ENCODE results near the gene MAPKBP1.
A peak's percentile ranks its signal among the peaks of the same experiment; 100 is the strongest.
"Not testable (repeated sequence)": the region's sequence is repeated elsewhere in the genome, so short reads cannot be mapped to it uniquely, and the experiment has no call there.

Gene MAPKBP1

GRCh38 chr15:41825572-41826535 is 51.6 kb downstream of the MAPKBP1 start:
- DNase-seq: no peak

DNA sequence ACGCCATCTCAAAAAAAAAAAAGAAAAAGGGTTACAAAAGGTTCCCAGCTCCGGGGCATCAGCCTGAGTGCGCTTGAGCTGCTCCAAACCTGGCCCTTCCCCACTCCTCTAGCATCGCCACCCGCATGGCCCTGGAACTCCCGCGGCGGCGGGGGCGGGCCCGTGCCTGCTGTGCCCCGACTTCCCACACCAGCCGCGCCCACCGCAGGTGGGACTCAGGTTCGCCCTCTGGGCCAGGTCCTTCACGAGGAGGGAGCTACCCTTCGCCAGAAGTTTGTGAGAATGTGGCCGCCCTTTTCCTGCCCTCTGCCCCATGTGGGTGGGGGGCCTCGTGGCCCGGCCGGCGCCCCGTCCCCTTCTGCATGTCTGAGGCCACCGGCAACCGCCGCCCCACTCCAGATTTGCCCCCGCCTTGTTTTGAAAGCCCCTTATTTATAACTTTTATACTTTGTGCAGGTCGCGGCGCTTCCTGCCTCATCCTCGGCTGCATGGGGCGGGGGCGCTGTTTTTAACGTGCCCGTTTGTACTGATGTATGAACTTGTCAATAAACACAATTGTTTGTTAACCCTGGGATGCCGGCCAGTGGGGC is 53.1 kb downstream of the MAPKBP1 start:
- no peak for DNase-seq

DNA sequence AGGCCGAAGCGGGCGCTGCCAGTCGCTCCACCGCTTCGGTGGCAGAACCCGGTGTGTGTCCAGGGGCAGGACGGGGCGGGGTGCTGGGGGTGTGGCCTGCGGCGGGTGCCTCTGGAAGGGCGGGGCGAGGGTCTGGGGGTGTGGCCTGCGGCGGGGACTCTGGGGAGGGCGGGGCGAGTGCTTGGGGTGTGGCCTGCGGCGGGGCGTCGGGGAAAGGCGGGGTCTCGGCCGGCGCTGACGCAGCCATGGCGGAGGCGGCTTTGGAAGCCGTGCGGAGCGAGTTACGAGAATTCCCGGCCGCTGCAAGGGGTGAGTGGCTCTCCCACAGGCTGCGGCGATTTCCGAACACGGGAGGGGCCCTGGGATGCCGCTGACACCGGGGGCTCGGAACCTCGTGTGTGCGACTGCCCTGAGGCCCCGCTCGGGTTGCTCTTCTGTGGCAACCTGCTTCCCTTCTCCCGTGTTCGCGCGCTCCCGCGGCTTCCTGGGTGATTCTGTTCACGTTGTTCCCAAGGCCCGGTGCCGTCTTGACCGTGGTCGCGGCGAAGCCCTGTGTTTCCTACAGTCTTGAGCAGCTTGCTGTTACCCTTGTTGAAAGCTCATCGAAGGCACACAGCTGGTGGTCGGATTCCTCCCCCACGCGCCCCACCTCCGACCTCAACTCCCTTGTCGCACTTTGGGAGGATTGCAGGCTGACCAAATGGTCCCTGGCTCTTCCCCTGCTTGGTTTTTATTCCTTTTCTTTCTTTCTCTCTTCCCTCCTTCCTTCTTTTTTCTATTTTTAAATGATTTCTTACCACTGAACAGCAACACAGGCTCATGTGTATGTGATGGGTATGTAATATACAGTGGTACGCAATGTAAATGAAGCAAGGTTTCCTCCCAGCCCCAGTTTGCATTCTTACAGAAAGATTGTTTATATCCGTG is 53.9 kb downstream of the MAPKBP1 start, which contains the start of gene JMJD7:
Gene JMJD7, plus strand, starts transcription at position 213 of the 927 bp plus-strand sequence. Its CDS starts 33 bp downstream, at position 246.
- peak; percentile 81 for DNase-seq

- no peak for DNase-seq
These were observed 54.5 kb downstream of the MAPKBP1 start for GRCh38 chr15:41828807-41829141.

- no peak for DNase-seq
These were observed 55.8 kb downstream of the MAPKBP1 start for GRCh38 chr15:41829959-41830646.

DNA sequence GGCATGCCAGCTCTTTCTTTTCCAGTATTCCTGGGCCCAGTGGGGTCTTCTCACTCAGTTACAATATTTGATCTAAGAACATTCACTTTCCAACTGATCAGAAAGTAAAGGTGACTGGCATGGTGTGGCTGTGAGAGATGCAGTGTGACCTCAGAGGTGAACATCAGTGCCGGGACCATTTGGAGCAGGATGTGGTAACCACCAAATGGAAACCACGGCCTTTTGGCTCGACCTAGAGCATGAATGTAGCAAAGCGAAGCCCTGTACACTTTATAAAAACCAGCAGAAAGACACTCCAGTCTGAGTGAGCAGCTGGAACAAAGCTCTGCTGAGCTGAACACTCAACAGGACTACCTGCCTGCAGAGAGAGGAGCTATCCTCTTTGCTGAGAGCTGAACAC is 57.0 kb downstream of the MAPKBP1 start:
- DNase-seq: not testable (repeated sequence)

DNA sequence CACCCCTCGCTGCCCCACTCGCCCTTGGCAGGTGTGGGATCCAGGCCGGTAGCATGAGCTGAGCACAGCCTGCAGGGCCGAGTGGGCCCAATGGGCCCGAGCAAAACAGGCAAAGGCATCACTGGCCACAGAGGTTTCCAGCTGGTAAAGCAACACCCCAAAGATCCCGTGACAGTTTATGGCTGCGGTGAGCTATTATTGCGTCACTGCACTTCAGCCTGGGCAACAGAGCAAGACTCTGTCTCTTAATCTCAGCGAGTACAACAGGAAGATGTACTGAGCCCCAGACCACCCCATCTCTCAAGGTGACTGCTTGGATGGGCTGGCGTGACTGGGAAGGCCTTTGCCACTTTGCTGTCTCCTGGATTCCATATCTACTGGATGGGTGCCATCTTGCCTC is 57.9 kb downstream of the MAPKBP1 start:
- DNase-seq: no peak

- no peak for DNase-seq
These were observed 58.6 kb downstream of the MAPKBP1 start for GRCh38 chr15:41832875-41833274.

GRCh38 chr15:41834096-41834495 is 59.8 kb downstream of the MAPKBP1 start:
- DNase-seq: no peak

DNA sequence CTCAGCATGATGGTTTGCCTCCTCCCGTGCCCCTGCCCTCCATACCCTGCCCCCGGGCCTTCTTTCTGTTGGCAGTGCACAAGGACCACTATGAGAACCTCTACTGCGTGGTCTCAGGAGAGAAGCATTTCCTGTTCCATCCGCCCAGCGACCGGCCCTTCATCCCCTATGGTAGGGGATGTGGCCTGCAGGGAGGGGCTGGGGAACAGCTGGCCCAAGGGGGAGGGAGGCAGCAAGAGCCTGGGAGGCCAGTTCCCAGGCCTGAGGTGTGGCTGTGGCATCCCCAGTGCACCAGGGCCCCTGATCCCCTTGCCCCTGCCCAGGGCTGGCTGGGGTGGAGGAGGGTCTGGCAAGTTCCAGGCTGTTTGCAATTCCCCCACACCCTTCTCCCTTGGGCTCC is 61.8 kb downstream of the MAPKBP1 start:
- DNase-seq: peak; percentile 26

DNA sequence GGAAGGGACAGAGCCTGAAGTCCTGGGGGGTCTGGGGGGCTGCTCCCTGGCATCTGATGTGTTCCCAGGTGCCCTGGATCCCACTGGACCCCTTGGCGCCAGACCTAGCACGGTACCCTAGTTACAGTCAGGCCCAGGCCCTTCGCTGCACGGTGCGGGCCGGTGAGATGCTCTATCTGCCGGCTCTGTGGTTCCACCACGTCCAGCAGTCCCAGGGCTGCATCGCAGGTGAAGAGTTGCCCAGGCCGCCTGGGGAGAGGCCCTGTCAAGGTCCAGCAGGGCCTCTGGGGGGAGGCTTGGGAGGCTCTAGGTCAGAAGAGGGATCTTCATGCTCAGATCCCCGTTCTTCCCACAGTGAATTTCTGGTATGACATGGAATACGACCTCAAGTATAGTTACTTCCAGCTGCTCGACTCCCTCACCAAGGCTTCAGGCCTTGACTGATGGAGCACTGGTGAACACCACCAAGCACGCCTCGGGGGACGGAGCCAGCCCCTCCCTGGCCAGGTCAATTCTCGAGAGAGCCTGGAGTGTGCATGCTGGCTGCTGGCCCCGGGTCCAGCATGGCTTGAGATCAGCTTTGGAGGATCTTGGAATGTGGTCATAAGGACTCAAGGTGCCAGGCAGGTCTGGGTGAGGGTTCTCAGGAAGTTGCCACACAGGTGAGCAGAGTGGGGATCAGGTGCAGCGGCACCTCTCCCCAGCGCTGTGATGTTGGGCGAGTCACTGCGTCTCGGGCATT is 62.6 kb downstream of the MAPKBP1 start:
- no peak for DNase-seq

GRCh38 chr15:41838400-41838897 is 64.2 kb downstream of the MAPKBP1 start, which contains the start of gene PLA2G4B:
PLA2G4B (plus strand) TSS chr15:41838847; CDS start chr15:41838914, 67 bp downstream.
- no peak for DNase-seq

GRCh38 chr15:41839781-41840491 is 65.7 kb downstream of the MAPKBP1 start:
- no peak for DNase-seq

GRCh38 chr15:41840673-41841072 is 66.4 kb downstream of the MAPKBP1 start:
- DNase-seq: no peak

GRCh38 chr15:41841131-41841530 is 66.8 kb downstream of the MAPKBP1 start:
- DNase-seq: no peak

- no peak for DNase-seq
These were observed 67.9 kb downstream of the MAPKBP1 start for GRCh38 chr15:41842229-41842628.

DNA sequence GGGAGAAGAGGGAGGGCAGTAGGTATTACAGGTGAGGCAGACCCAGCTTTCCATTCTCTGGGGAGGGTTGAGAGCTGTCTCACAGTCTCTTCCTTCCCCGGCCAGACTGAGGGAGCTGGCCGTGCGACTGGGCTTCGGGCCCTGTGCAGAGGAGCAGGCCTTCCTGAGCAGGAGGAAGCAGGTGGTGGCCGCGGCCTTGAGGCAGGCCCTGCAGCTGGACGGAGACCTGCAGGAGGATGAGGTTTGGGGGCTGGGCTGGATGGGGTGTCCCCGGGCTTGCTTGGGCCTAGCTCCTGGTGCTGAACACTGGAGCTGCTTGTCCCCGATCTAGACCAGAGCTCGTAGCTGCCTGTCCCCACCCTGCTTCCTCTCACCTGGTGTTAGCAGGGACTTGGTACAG is 69.3 kb downstream of the MAPKBP1 start:
- DNase-seq: no peak

- no peak for DNase-seq
These were observed 70.5 kb downstream of the MAPKBP1 start for GRCh38 chr15:41844814-41845213.

DNA sequence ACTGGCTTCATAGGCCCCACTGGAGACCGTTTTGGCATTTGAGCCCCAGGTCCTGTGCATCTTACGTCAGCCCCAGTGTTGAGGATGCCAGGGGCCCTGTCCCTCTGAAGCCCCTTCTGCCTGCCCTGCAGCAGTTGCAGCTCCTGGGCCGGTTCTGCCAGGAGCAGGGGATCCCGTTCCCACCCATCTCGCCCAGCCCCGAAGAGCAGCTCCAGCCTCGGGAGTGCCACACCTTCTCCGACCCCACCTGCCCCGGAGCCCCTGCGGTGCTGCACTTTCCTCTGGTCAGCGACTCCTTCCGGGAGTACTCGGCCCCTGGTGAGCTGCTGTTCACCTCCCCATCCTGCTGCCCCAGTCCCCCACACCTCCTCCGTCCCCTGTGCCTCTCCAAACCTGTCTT is 72.9 kb downstream of the MAPKBP1 start:
- DNase-seq: no peak

GRCh38 chr15:41847981-41848380 is 73.7 kb downstream of the MAPKBP1 start:
- no peak for DNase-seq
